Occipital lobe (tissue), 2 donors: ENCODE data around the gene APBB2. TPM values are rescaled to one million over a fixed set of nuclear protein-coding genes. Genes with fewer than 3 reads are reported as not detected.

Experiments
- DNase-seq: peaks from one replicate; lab custom pipeline; 2025; lab: John Stamatoyannopoulos, UW
- total RNA-seq: library from RNA; depleted of rRNA; stranded (reverse); fragments of >200 nt; gene quantifications from one replicate; pipeline ENCODE4 v1.2.3, GENCODE V29; 2014

APBB2 gene
- total RNA-seq, 1 donor from 2014 or later, result 78.5 TPM

DNA sequence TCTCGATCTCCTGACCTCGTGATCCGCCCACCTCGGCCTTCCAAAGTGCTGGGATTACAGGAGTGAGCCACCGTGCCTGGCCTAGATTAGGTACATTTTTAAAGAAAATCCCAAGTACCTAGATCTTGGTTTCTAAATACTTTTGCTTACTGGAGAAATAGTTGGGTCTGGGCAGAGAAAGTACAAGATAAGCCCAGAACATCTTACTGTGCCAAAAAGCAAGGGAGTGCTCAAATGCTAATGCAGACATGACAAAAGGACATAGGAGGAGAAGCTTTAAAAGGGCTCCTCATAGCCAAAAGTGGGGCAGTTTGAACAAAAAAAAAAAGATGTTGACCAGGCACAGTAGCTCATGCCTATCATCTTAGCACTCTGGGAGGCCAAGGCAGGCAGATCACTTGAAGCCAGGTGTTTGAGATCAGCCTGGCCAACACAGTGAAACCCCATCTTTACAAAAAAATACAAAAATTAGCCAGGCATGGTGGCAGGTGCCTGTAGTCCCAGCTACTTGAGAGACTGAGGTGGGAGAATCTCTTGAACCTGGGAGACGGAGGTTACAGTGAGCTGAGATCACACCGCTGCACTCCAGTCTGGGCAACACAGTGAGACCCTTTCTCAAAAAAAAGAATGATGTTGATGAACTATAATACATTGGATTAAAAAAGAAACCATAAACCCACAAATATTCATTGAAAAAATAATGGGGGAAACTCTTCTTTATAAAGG is 107.5 kb downstream of the APBB2 start:
- no peak for DNase-seq

DNA sequence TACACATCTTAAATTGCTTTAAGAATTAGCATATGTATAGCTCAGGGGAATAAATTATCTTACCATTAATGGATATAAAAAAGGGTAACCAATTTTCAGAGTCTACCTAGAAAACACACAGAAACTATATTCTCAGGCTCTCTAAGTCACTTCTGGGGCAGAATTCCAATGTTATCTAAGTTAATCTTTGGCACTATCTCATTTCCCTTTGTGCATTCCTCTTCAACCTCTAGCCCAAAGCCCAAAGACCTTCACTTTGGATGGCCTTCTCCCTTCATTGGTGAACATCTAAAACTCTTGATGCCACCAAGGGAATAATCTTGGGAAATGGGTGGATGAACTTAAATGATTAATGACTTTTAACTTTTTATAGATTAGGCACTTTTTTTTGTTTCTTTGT is 108.3 kb downstream of the APBB2 start:
- DNase-seq, result no peak

DNA sequence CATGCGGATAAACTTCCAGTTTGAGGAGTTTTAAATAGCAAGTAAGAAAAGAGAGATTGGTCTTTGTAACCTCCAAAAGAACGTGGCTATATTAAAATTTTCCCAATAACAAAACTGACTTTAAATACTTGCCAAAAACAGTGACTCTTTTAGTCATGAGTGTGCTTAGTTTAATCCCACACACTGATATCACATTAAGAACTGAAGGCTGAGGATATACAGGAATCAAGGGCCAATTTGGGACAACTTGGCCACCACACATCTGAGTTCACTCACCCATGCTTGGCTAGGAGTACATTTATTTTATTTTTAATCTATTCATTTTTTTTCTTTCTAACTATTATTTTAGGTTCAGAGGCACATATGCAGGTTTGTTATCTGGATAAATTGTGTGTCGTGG is 110.2 kb downstream of the APBB2 start:
- no peak for DNase-seq

DNA sequence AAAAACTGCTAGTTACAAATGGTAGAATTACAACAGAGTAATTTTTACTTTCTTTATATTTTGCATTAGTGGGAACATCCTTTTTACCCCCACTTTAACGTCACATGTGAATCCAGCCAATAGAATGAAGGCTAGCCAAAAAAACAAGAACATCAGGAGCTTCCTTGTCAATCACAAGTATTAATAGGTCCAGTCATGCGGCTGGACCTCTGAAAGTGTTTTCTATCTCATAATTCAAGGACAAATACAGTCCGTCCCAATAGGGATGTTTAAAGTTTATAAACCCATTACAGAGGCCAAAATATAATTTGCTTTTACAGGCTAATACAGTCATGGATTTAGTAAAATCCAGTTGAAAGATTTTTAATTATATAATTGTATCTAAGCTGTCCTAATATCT is 110.7 kb downstream of the APBB2 start:
- no peak for DNase-seq

DNA sequence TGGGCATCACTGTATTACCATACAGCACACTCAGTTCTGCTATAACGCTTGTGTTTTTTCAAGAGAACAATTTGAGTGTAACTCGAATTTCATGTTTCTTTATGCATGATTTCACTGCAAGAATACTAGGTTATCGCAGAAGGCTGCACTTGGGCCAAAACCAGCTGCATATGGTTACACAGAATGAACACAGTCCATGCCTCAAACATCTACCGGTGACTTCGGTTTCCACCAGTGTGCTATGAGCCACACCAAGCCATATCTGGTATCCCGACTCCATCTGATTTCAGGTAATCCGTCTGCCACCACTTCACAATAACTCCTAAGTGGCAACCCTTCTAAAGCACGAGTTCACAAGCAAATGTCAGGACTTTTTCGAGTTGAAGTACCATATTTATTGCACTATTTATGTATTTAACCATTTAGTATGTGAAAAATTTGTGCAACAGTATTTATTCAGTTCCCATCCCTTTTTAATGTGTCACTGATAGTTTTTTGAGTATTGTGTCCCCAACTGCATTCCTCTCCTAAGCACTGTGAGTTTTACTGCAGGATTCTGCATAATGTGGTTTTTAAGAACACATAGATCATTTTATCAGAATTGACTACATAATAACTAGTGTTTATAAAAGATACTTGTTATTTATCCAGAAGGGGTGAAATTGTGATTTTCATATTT is 111.8 kb downstream of the APBB2 start:
- no peak for DNase-seq

DNA sequence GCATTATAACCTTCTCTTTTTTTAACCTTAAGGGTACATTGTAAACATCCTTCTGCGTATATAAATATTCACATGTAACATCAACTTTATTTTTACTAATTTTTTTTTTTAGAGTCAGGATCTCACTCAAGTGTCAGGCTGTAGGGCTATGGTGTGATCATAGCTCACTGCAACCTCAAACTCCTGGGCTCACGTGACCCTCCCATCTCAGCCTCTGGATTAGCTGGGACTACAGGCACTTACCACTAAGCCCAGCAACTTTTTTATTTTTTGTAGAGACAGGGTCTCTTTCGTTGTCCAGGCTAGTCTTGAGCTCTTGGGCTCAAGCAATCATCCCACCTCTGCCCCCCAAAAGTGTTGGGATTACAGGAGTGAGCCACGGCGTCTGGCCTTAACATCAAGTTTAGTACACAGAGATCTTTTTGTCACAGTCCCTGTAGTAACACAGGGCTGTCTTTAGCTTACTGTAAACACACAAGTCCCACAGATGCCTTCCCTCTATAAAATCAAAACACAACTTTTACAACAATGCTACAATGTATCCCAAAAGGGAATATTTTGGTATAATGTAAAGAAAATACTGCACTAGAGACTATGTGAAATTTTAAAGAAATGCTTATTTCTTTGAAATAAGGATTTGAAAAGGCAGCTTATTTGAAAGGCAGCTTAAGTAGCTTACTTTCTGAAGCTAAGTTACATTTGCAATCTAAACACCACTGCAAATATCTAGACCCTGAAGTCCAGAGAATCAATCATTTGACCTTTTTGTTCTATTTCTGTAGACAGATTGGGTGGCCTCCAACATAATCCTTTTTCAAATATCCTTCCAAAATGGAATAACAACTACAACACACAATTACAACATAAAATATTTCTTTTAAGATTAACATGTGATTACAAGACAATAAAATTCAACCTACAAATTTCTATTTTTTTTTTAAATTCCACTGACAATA is 116.0 kb downstream of the APBB2 start:
- no peak for DNase-seq

DNA sequence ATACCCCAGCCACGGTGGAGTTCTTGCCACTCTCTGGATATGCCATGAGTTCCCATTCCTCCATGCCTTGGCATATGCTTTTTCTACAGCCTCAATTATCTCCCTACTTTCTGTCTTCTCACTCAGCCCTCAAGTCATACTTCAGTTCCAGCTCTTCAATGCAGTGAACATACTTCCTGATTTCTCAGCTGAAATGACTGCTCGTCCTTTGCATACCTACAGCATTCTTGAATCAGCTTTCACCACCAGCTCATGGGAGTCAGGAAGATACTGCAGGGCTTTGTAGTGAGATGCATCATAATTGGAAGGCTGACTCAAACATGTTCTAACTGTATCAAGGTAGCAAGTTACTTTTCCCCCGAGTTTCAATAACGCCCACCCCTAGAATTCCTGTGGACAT is 118.4 kb downstream of the APBB2 start:
- DNase-seq, result no peak

DNA sequence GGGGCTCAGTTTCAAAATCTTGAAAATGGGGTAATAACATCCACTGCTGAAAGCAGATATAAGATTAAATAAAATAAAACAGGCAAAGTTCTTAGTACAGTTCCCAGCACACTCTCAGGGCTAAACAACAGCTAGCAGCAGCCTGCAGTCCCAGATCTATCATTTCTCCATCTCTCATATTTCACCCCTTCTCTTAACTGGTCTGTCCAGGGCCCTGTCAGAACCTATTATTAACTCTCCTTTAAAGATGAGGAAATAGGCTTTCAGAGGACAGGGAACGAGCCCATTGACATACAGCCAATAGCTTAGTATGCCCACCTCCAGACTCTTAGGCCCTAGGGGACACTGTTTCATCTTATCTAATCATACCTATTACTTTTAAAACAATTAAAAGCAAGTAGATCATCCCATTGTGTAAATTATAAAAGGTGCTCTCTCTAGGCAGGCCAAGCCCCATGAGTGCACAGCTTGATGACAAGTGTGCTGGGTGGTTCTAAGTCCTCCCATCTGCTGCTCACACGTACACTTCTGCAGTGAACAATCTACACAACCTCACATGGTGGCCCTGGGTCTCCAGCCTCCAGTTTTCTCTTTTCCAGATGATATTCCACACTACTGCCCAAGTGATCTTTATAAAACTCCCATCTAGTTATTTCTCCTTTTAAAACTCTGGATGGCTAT is 119.0 kb downstream of the APBB2 start:
- DNase-seq, result no peak

DNA sequence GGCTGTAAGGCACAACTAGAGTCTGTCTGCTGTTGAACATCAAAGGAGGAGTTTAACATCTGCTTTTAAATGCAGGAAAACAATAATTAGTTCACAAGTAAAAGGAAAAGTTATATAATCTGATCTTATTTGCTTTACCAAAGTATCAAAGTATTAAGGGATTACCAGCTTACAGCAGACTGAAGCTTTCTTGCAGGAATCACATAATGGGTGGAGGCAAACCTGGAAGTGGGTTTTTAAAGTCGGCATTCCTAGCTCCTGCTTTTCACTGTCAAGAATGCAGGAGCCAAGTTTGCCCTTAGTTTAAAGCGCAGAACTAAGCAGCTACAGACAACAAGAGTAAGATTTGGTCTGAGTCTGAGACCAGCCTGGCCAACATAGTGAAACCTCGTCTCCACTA is 122.2 kb downstream of the APBB2 start:
- DNase-seq, result no peak

DNA sequence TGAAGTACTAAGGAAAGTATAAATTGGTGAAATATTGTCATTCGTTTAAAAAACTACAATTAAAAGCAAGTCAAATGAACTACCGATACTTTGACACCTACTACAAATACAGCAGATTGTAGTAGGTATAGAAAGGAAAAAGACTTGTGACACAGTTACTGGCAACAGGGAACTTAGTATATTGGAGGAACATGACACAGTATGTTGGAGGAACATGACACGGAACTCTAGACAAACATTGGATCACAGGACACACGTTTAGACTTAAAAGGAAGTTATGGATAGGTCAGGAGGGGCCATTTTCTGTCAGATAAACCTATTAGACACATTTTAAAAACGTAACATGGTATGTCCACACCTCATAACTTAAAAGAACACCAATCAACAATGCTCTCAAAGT is 132.5 kb downstream of the APBB2 start:
- no peak for DNase-seq

DNA sequence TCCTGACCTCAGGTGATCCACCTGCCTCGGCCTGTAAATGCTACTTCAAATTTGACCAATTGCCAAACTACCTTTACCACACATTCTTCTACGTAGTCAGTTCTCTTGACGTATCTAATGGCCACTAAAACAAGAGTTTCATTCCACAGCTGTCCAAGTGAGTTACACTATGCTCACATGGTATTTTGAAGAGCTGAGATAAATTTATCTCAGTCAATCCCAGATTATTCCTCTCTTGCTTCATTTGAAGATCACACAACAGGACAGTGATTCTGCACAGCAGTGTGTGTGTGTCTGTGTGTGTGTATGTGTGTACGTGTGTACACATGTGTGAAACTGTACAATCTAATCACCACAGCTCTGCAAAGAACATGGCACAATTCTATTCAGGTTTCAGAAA is 133.4 kb downstream of the APBB2 start:
- DNase-seq, result no peak

DNA sequence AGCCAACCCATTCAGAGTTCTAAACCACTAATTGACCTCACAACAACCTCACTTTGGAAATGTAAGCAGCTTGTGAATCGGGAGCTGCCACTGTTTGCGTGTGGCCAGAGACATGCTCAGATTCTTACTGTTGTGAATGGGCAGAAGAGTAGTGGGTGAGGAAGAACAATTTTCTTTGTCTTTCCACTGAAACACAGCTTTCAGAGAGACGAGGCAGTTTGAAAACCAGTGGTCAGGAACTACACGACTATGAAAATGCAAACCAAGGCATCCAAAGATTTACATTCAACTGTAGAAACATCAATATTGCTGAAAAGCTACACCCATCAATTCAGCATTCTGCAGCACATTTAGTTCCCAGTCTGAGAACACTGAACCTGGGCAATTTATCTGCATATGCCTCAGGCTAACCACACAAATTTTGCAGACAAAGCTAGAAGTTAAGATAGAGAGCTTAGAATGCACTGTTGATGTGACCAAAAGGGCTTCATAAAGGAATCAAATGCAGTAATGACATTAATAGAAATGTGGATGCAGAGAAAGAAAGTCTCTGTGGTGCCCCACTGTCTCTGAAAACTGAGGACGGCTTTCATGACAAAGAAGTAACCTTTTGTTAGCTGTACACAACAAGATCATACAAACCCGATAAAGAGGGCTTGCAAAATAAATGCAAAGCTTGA is 134.3 kb downstream of the APBB2 start:
- DNase-seq, result no peak

DNA sequence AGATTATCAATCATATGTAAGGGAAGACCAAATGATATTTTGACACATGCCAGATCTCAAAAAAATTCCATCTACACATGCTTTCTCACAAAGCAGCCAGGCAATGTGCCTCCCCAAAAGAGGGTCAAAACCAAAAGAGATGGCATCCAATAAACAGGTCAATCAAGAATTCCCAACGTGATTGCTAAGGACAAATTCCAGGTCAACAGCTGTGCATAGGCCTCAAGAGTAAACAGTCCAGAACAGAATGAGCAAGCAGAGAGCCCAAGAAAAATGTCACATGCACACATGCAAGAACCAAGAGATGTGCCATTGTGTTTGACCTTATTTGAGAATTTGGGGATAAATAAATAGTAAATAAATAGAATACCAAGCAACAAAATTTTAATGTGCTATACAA is 136.7 kb downstream of the APBB2 start:
- DNase-seq, result no peak

DNA sequence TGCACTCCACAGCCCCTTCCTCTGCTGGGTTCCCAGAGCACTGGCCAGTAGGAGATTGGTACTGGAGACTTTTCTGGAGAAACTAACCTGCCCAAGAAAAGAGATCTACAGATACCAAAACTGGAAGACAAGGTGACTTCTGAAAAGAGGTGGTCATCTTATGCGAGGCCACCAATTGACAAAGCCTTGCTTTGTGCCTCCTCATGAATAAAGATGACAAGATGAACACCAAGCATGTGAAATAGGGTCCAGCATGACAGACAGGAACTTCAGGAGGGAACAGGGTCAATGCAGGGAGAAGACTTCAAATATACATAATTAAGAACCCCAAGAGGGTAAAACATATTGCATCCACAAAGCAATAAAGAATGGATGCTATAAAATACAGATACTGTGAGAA is 137.9 kb downstream of the APBB2 start:
- no peak for DNase-seq

DNA sequence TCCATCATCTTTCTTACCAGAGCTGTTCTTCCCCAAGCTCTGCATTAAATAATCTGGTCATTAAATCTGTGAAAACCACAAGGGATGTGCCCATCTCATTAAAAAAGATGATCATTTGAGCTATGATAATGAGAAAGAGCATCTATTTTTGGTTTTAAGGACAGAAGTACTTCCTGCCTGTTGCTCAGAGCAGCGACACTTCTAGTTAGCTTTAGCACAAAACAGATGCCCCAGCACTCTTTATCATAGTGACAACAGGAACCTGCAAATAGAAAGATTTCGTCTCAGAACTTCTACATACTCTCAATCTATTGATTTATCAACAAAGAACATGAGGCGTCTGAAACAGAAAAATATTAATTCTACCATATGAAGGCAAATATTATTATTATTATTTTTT is 140.1 kb downstream of the APBB2 start:
- DNase-seq, result no peak

DNA sequence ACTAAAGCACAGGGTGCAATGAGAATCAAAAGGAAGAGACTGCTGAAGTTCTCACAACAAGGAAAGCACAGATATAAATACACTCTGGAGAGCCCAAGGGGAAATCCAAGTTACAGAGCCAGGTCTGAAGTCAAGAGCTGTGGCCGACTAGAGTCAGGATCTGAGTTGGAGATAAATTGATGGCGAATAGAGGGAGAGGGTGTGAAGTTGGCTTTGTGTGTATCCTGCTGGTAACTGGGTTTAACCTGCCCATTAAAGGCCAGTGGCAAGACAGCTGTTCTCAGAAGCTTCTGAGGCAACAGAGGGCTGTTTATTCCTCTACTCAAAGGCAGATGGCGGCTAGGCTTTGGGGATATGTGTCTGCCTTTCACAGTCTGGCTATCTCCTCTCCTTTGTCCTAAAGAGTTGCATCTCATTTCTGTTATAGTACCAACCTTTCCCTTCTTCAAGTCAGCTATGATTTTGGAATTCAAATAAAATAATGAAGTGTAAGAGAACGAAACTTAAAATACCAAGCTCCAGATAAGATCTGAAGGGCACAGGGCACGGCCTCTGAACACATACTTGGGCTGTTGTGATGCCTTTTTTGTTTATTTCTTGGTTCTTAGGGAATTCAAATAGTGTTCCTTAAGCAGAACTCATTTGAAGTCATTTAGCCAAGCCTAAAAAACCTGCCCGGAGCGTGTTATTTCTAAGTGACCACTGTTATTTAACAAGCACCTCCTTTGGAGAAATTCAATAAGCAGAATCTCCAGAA is 142.1 kb downstream of the APBB2 start:
- DNase-seq, result no peak

DNA sequence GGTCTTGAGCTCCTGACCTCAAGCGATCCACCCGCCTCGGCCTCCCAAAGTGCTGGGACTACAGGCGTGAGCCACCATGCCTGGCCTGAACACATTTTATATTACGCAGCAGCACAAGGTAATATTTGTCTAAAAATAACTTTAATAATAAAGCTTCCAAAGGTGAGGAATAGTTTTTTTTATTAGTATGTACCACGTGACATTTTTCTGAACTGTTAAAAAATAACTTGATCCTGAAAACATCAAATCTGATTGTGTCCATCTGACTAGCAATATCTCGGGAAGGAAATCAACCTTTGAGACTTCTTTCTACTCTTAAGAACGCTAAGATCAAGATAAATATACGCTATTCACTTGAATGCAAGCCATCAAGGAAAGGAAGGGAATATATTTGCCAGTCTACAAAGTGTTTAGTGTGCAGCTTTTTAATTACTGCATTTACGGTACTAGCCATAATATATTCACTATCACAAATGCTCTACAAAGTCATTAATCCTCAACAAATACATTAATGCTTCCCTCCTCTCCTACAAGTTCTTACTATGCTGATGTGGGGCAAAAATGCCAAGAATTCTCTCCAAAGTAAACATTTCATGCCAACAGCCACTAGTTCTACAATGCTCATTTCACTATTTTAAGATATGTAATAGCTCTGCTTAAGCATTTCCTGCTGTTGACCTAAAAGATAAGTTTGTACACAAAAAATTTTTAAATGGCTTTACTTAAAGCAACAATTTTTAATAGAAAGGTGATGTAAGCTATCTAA is 143.6 kb downstream of the APBB2 start:
- no peak for DNase-seq

DNA sequence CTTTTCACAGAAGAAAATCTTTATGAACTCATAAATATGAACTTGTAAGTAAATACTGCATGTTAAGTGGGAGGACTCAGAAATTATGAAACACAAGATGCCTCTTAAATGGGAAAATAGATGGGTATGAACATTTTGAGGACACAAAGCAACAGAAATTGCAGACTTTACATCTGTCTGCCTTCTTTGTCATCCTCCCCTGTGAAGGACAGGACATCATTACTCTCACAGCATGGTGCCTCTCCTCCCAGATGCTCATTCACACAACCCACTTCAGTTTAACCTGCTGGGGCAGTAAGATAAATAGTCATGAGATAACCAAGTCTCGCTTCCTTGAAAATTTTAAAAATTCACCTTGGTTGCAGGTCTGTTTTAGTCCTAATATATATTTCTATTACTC is 144.5 kb downstream of the APBB2 start:
- no peak for DNase-seq

DNA sequence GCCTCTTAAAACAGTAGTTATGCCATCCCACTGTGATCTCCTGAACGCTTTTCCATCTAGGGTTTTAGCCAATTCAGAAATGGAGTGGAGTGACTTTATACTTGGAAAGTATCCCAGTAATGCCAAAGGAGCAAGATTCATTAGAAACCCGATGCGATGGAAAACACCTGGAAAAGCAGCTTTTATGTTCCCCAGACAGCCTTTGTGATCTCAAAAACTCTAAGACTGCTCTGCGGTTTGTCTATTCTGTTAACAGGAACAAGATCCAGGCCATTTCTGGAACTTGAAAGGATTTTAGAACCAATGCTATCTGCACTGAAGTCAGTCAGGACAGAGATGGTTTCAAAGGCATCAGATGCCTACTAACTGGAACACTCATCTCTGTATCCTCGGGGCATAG is 145.1 kb downstream of the APBB2 start:
- DNase-seq, result no peak

DNA sequence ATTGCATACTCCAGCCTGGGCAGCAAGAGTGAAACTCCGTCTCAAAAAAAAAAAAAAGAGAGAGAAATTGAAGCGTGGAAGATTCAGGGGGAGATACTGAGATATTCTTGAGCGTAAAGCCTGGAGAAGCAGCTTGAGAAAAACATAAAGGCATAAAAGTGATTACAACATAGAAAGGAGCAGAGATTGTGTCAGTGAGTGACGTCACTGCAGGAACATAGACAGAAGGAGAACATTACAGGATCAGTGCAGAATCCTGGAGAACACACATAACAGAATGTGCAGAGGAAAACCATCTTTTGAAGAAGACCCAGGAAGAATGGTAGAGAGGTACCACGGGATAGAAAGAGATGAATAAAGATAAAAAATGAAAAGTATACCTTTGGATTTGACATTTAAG is 147.0 kb downstream of the APBB2 start:
- DNase-seq, result no peak
